DOHH2 (cell line): ENCODE measurements around the gene TEX51.

Experiments used
- EZH2phosphoT487 ChIP-seq: fragments of 200-600 bp; sonication (generic); IDR thresholded peaks from 2 replicates; pipeline ENCODE4 v1.6.1; 2017; ENCODE audit warnings: borderline replicate concordance, mild to moderate bottlenecking, antibody characterized with exemption, low read length, moderate library complexity, mixed read lengths
- TF ChIP-seq, protein P1 (sequence below): fragments of 200-600 bp; sonication (generic); IDR thresholded peaks from one replicate; pipeline ENCODE4 v1.5.1; 2014; ENCODE audit warnings: antibody characterized with exemption, mild to moderate bottlenecking, low read depth, low read length; ENCODE audit not compliant: poor library complexity, severe bottlenecking

DNA sequence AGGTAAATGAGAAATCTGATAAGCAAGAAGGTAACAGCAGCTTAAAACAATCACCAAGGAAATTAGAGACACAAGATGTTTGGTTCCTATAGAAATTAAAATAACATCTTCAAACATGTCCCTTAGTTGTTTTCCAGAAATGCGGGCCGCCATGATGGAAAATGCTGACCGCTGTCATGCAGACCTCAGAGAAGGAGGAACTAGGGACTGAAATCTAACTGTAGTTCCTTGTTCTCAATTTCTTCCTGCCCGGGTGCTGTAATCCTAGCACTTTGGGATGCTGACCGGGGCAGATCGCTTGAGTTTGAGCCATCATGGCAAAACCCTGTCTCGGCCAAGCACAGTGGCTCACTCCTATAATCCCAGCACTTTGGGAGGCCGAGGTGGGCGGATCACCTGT, 51.1 kb downstream of the TEX51 start:
- TF ChIP-seq, protein P1, sequence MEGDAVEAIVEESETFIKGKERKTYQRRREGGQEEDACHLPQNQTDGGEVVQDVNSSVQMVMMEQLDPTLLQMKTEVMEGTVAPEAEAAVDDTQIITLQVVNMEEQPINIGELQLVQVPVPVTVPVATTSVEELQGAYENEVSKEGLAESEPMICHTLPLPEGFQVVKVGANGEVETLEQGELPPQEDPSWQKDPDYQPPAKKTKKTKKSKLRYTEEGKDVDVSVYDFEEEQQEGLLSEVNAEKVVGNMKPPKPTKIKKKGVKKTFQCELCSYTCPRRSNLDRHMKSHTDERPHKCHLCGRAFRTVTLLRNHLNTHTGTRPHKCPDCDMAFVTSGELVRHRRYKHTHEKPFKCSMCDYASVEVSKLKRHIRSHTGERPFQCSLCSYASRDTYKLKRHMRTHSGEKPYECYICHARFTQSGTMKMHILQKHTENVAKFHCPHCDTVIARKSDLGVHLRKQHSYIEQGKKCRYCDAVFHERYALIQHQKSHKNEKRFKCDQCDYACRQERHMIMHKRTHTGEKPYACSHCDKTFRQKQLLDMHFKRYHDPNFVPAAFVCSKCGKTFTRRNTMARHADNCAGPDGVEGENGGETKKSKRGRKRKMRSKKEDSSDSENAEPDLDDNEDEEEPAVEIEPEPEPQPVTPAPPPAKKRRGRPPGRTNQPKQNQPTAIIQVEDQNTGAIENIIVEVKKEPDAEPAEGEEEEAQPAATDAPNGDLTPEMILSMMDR = no peak
- no peak for TF ChIP-seq EZH2phosphoT487
